Measurements from ENCODE around the gene NXPE4. TPM values are rescaled to one million over a fixed set of nuclear protein-coding genes. Genes with fewer than 3 reads are reported as not detected.

NXPE4 gene
- polyA plus RNA-seq, 1 donor from 2014 or later = not detected

DNA sequence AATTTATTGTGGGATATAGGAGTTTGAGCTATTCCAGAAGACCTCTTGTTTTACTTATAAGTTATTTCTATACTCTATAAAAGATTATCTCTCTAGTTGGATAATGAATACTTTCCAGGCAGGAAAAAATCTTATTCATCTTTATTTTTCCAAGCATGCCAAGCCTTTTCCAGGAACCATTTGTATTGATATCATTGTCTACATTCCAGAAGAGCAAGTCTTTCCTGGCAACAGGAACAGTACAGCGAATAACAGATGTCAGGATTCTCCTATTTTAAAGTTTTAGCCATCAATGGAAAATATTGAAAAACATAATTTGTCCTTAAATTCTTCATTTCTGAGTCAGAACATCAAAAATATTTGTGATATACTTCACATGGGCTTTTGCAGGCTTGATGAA, 30.8 kb downstream of the NXPE4 start:
- no peaks in the 10 kb centered on the region for H3K9me2 ChIP-seq (ENCODE audit: insufficient read depth, low read length)
- H3F3A ChIP-seq (ENCODE audit: insufficient read depth, low read length, poor library complexity, severe bottlenecking) = no peaks in the 10 kb centered on the region
- H3K9ac ChIP-seq (ENCODE audit: low read length) = no peak overlapping the region
- no peak overlapping the region for H3K4me2 ChIP-seq (ENCODE audit: low read length)
- no peaks in the 10 kb centered on the region for H3K27me3 ChIP-seq (ENCODE audit: insufficient read depth, low read depth, low read length)
- TF ChIP-seq TAF1 (IDR thresholded peaks at IDR 0.05; ENCODE audit: low read depth) (no peak), RAD21 (conservative IDR thresholded peaks at IDR 0.05) (no peak), MXI1 (conservative IDR thresholded peaks at IDR 0.05; ENCODE audit: poor library complexity, severe bottlenecking) (no peak), SMC3 (conservative IDR thresholded peaks at IDR 0.05; ENCODE audit: poor library complexity) (no peak), EP300 (conservative IDR thresholded peaks at IDR 0.05; ENCODE audit: poor library complexity, severe bottlenecking) (no peak), EZH2 (IDR thresholded peaks at IDR 0.05; ENCODE audit: borderline replicate concordance, insufficient read depth, low read length, poor library complexity, severe bottlenecking) (no peak), POLR2AphosphoS5 (IDR thresholded peaks at IDR 0.05) (no peak)
- TF ChIP-seq, protein P1, sequence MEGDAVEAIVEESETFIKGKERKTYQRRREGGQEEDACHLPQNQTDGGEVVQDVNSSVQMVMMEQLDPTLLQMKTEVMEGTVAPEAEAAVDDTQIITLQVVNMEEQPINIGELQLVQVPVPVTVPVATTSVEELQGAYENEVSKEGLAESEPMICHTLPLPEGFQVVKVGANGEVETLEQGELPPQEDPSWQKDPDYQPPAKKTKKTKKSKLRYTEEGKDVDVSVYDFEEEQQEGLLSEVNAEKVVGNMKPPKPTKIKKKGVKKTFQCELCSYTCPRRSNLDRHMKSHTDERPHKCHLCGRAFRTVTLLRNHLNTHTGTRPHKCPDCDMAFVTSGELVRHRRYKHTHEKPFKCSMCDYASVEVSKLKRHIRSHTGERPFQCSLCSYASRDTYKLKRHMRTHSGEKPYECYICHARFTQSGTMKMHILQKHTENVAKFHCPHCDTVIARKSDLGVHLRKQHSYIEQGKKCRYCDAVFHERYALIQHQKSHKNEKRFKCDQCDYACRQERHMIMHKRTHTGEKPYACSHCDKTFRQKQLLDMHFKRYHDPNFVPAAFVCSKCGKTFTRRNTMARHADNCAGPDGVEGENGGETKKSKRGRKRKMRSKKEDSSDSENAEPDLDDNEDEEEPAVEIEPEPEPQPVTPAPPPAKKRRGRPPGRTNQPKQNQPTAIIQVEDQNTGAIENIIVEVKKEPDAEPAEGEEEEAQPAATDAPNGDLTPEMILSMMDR (IDR thresholded peaks at IDR 0.05; ENCODE audit: poor library complexity, severe bottlenecking) = no peak
- TF ChIP-seq, protein P2, sequence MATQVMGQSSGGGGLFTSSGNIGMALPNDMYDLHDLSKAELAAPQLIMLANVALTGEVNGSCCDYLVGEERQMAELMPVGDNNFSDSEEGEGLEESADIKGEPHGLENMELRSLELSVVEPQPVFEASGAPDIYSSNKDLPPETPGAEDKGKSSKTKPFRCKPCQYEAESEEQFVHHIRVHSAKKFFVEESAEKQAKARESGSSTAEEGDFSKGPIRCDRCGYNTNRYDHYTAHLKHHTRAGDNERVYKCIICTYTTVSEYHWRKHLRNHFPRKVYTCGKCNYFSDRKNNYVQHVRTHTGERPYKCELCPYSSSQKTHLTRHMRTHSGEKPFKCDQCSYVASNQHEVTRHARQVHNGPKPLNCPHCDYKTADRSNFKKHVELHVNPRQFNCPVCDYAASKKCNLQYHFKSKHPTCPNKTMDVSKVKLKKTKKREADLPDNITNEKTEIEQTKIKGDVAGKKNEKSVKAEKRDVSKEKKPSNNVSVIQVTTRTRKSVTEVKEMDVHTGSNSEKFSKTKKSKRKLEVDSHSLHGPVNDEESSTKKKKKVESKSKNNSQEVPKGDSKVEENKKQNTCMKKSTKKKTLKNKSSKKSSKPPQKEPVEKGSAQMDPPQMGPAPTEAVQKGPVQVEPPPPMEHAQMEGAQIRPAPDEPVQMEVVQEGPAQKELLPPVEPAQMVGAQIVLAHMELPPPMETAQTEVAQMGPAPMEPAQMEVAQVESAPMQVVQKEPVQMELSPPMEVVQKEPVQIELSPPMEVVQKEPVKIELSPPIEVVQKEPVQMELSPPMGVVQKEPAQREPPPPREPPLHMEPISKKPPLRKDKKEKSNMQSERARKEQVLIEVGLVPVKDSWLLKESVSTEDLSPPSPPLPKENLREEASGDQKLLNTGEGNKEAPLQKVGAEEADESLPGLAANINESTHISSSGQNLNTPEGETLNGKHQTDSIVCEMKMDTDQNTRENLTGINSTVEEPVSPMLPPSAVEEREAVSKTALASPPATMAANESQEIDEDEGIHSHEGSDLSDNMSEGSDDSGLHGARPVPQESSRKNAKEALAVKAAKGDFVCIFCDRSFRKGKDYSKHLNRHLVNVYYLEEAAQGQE (IDR thresholded peaks at IDR 0.05; ENCODE audit: borderline replicate concordance) = no peak
- no peak overlapping the region for H2AFZ ChIP-seq (ENCODE audit: low read depth, low read length)
- H4K20me1 ChIP-seq (ENCODE audit: insufficient read depth) = no peaks in the 10 kb centered on the region
- H3K4me3 ChIP-seq (ENCODE audit: low read length) = no peak overlapping the region
- H3K79me2 ChIP-seq (replicated peaks; ENCODE audit: insufficient read depth, low read length) = no peaks in the 10 kb centered on the region
- H3K27ac ChIP-seq (ENCODE audit: low read length) = no peak overlapping the region
- H3K36me3 ChIP-seq (ENCODE audit: insufficient read depth, low read length) = no peaks in the 10 kb centered on the region
- no peaks in the 10 kb centered on the region for H3K9me3 ChIP-seq (ENCODE audit: low read length)

DNA sequence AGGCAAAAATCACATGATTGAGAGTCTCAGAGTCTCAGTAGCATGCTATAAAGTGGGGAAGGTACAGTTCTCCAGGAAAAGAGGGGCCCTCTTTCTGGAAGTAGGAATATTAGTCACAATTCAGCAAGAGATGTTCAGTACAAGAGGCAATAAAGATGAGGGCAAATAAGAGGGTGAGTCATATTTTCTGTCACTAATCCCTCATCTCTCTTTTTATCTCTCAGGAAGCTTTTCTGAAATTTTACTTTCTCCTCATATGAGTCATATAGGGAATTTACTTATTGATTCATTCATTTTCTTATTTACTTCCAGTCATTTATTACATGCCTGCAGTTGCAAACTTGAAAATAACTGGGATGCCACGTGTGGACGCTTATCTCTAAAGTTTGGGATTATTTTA, 32.5 kb downstream of the NXPE4 start:
- Histone ChIP-seq H4K20me1 (ENCODE audit: insufficient read depth) (no peaks in the 10 kb centered on the region), H3K36me3 (ENCODE audit: insufficient read depth, low read length) (no peaks in the 10 kb centered on the region), H3K79me2 (replicated peaks; ENCODE audit: insufficient read depth, low read length) (no peaks in the 10 kb centered on the region), H3K27ac (ENCODE audit: low read length) (no peak overlapping the region), H3K9me2 (ENCODE audit: insufficient read depth, low read length) (no peaks in the 10 kb centered on the region), H2AFZ (ENCODE audit: low read depth, low read length) (no peak overlapping the region), H3F3A (ENCODE audit: insufficient read depth, low read length, poor library complexity, severe bottlenecking) (no peaks in the 10 kb centered on the region), H3K27me3 (ENCODE audit: insufficient read depth, low read depth, low read length) (no peaks in the 10 kb centered on the region), H3K9ac (ENCODE audit: low read length) (no peak overlapping the region), H3K4me2 (ENCODE audit: low read length) (no peak overlapping the region), H3K4me3 (ENCODE audit: low read length) (no peak overlapping the region), H3K9me3 (ENCODE audit: low read length) (no peaks in the 10 kb centered on the region)
- TF ChIP-seq POLR2AphosphoS5 (IDR thresholded peaks at IDR 0.05) = no peak
- TF ChIP-seq, protein P1 (IDR thresholded peaks at IDR 0.05; ENCODE audit: poor library complexity, severe bottlenecking) = no peak
- TF ChIP-seq SMC3 (conservative IDR thresholded peaks at IDR 0.05; ENCODE audit: poor library complexity) = no peak
- TF ChIP-seq, protein P2 (IDR thresholded peaks at IDR 0.05; ENCODE audit: borderline replicate concordance) = no peak
- TF ChIP-seq TAF1 (IDR thresholded peaks at IDR 0.05; ENCODE audit: low read depth) = no peak
- no peak for TF ChIP-seq RAD21 (conservative IDR thresholded peaks at IDR 0.05)
